Measurements from ENCODE around the gene ABHD12B.

- TF ChIP-seq EZH2 (IDR thresholded peaks at IDR 0.05) (no peak), POLR2AphosphoS5 (IDR thresholded peaks at IDR 0.05; ENCODE audit: borderline replicate concordance, low read depth, low read length) (no peak)
Measured at GRCh38 chr14:50823051-50823761, 48.6 kb upstream of the ABHD12B start.

Data from SK-N-MC (cell line).